DOHH2 (cell line): ENCODE results near the gene NFATC2IP.

Source experiments
- EZH2phosphoT487 ChIP-seq: fragments of 200-600 bp; sonication (generic); IDR thresholded peaks from 2 replicates; pipeline ENCODE4 v1.6.1; 2017; ENCODE audit warnings: borderline replicate concordance, mild to moderate bottlenecking, antibody characterized with exemption, low read length, moderate library complexity, mixed read lengths
- TF ChIP-seq, protein P1 (sequence below): fragments of 200-600 bp; sonication (generic); IDR thresholded peaks from one replicate; pipeline ENCODE4 v1.5.1; 2014; ENCODE audit warnings: antibody characterized with exemption, mild to moderate bottlenecking, low read depth, low read length; ENCODE audit not compliant: poor library complexity, severe bottlenecking

DNA sequence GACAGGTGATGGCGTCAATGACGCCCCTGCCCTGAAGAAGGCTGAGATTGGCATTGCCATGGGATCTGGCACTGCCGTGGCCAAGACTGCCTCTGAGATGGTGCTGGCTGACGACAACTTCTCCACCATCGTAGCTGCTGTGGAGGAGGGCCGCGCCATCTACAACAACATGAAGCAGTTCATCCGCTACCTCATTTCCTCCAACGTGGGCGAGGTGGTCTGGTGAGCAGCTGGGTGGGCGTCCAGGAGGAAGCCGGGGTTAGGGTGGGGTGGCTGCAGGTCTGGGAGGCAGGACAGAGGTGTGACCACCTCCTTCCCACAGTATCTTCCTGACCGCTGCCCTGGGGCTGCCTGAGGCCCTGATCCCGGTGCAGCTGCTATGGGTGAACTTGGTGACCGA is 48.9 kb upstream of the NFATC2IP start:
- no peak for TF ChIP-seq EZH2phosphoT487
- TF ChIP-seq, protein P1, sequence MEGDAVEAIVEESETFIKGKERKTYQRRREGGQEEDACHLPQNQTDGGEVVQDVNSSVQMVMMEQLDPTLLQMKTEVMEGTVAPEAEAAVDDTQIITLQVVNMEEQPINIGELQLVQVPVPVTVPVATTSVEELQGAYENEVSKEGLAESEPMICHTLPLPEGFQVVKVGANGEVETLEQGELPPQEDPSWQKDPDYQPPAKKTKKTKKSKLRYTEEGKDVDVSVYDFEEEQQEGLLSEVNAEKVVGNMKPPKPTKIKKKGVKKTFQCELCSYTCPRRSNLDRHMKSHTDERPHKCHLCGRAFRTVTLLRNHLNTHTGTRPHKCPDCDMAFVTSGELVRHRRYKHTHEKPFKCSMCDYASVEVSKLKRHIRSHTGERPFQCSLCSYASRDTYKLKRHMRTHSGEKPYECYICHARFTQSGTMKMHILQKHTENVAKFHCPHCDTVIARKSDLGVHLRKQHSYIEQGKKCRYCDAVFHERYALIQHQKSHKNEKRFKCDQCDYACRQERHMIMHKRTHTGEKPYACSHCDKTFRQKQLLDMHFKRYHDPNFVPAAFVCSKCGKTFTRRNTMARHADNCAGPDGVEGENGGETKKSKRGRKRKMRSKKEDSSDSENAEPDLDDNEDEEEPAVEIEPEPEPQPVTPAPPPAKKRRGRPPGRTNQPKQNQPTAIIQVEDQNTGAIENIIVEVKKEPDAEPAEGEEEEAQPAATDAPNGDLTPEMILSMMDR: no peak
